H1 (cell line): ENCODE results near the gene TAF9B. TPM values are rescaled to one million over a fixed set of nuclear protein-coding genes. Genes with fewer than 3 reads are reported as not detected.

Experiments
- CTCF ChIA-PET: fragments of 300-600 bp; sonication (Branson Sonifier 250); formaldehyde crosslinking; loops from one replicate; lab custom pipeline; 2021; ENCODE audit not compliant: partially characterized antibody; lab: Charles Lee
- POLR2A ChIA-PET: fragments of 300-600 bp; sonication (Branson Sonifier 250); formaldehyde crosslinking; loops from one replicate; lab custom pipeline; 2021; ENCODE audit warnings: inconsistent platforms; ENCODE audit not compliant: partially characterized antibody; lab: Charles Lee
- DNase-seq, 2 experiments: peaks; one replicate each; pipeline versions ENCODE4 v3.0.0 to v3.0.0-alpha.2; 2010 to 2022; ENCODE audit warnings: low spot score in 2 of 2, low read depth in 1 of 2, mixed read lengths in 1 of 2
- FAIRE-seq: peaks from 2 replicates; lab custom pipeline; 2011; peaks lifted over from hg19 to GRCh38; lab: Jason Lieb, UNC
- H2AFZ ChIP-seq: 2 replicates; pipeline ENCODE4 v1.8.1; 2012; ENCODE audit warnings: low read length, inconsistent platforms
- H2AK5ac ChIP-seq: 2 replicates; pipeline ENCODE4 v1.6.1; 2013; ENCODE audit warnings: low read depth, low read length
- H2BK120ac ChIP-seq: replicated peaks from 2 replicates; pipeline ENCODE3; 2013; ENCODE audit warnings: low read depth, low read length, inconsistent platforms
- H2BK12ac ChIP-seq: 2 replicates; pipeline ENCODE4 v1.6.1; 2013; ENCODE audit warnings: low read depth, low read length
- H2BK15ac ChIP-seq: 2 replicates; pipeline ENCODE4 v1.6.1; 2013; ENCODE audit warnings: low read length
- H2BK20ac ChIP-seq: 2 replicates; pipeline ENCODE4 v1.6.1; 2013; ENCODE audit warnings: low read length
- H2BK5ac ChIP-seq: 2 replicates; pipeline ENCODE4 v1.6.1; 2013; ENCODE audit warnings: low read depth, low read length
- H3K14ac ChIP-seq: 2 replicates; pipeline ENCODE4 v1.6.1; 2013; ENCODE audit warnings: inconsistent platforms; ENCODE audit not compliant: insufficient read length
- H3K18ac ChIP-seq: 2 replicates; pipeline ENCODE4 v1.6.1; 2013; ENCODE audit warnings: low read length; ENCODE audit errors: extremely low read depth
- H3K23ac ChIP-seq: 2 replicates; pipeline ENCODE4 v1.6.1; 2013; ENCODE audit warnings: inconsistent platforms; ENCODE audit not compliant: insufficient read length
- H3K23me2 ChIP-seq: 2 replicates; pipeline ENCODE4 v1.6.1; 2013; ENCODE audit warnings: low read depth, low read length
- H3K27ac ChIP-seq: 2 replicates; pipeline ENCODE4 v1.6.1; 2011; ENCODE audit warnings: low read depth, low read length, inconsistent platforms
- H3K27me3 ChIP-seq, 4 experiments: replicated peaks in 1 of 4; 1 replicate in 1 of 4; 2 replicates in 3 of 4; pipeline versions ENCODE4 v1.6.1 to v1.8.1; 2011 to 2013; ENCODE audit warnings: low read length in 3 of 4, mild to moderate bottlenecking in 3 of 4, inconsistent platforms in 2 of 4, mixed read lengths in 2 of 4, moderate library complexity in 1 of 4; ENCODE audit not compliant: control insufficient read depth in 3 of 4, insufficient read depth in 3 of 4; ENCODE audit errors: extremely low read depth in 1 of 4
- H3K36me3 ChIP-seq, 4 experiments: 2 replicates each; pipeline versions ENCODE4 v1.6.1 to v1.8.1; 2011 to 2013; ENCODE audit warnings: mild to moderate bottlenecking in 4 of 4, low read length in 3 of 4, moderate library complexity in 2 of 4, control low read depth in 1 of 4, inconsistent platforms in 1 of 4; ENCODE audit not compliant: insufficient read depth in 4 of 4, control insufficient read depth in 2 of 4
- H3K4ac ChIP-seq: replicated peaks from 2 replicates; pipeline ENCODE3; 2013; ENCODE audit warnings: low read length, low read depth, mixed read lengths, inconsistent platforms; ENCODE audit not compliant: insufficient read length
- H3K4me1 ChIP-seq, 4 experiments: replicated peaks in 1 of 4; 1 replicate in 1 of 4; 2 replicates in 3 of 4; pipeline versions ENCODE4 v1.6.1 to v1.8.1; 2011 to 2013; ENCODE audit warnings: low read length in 3 of 4, inconsistent platforms in 2 of 4, mixed read lengths in 1 of 4; ENCODE audit not compliant: insufficient read depth in 4 of 4, control insufficient read depth in 3 of 4
- H3K4me2 ChIP-seq, 2 experiments: 2 replicates each; pipeline versions ENCODE4 v1.6.1 to v1.8.1; 2011 to 2013; ENCODE audit warnings: low read depth in 2 of 2, low read length in 2 of 2, control low read depth in 1 of 2, inconsistent platforms in 1 of 2, mild to moderate bottlenecking in 1 of 2; ENCODE audit not compliant: insufficient read depth in 1 of 2
- H3K4me3 ChIP-seq, 4 experiments: fragments of 200-600, 300-600 bp in 1 of 4; sonication (generic), shearing (Covaris generic), sonication (Bioruptor Twin) in 1 of 4; 2 replicates each; pipeline versions ENCODE4 v1.5.1 to v1.8.1; 2011 to 2016; ENCODE audit warnings: low read length in 4 of 4, low read depth in 3 of 4, control low read depth in 2 of 4, inconsistent platforms in 2 of 4, mild to moderate bottlenecking in 2 of 4, mixed read lengths in 1 of 4, moderate library complexity in 1 of 4; ENCODE audit not compliant: insufficient read depth in 2 of 4; ENCODE audit errors: extremely low read depth in 1 of 4
- H3K56ac ChIP-seq: replicated peaks from 2 replicates; pipeline ENCODE3; 2013; ENCODE audit warnings: low read depth, mild to moderate bottlenecking, mixed read lengths, low read length, inconsistent platforms; ENCODE audit not compliant: insufficient read length
- H3K79me1 ChIP-seq: 2 replicates; pipeline ENCODE4 v1.6.1; 2013; ENCODE audit warnings: low read depth, low read length, control low read depth
- H3K79me2 ChIP-seq, 2 experiments: 2 replicates each; pipeline versions ENCODE4 v1.6.1 to v1.8.1; 2012 to 2013; ENCODE audit warnings: low read length in 2 of 2, mild to moderate bottlenecking in 2 of 2, inconsistent platforms in 1 of 2; ENCODE audit not compliant: insufficient read depth in 2 of 2, control insufficient read depth in 1 of 2
- H3K9ac ChIP-seq, 4 experiments: replicated peaks in 1 of 4; 1 replicate in 1 of 4; 2 replicates in 3 of 4; pipeline versions ENCODE4 v1.6.1 to v1.8.1; 2011 to 2013; ENCODE audit warnings: low read depth in 3 of 4, low read length in 3 of 4, control low read depth in 2 of 4, mild to moderate bottlenecking in 2 of 4, moderate library complexity in 2 of 4, inconsistent platforms in 1 of 4; ENCODE audit errors: extremely low read depth in 1 of 4
- H3K9me3 ChIP-seq, 2 experiments: 2 replicates each; pipeline versions ENCODE4 v1.6.1 to v1.8.1; 2012 to 2013; ENCODE audit warnings: mild to moderate bottlenecking in 2 of 2, moderate library complexity in 2 of 2, control low read depth in 1 of 2, inconsistent platforms in 1 of 2, low read depth in 1 of 2, low read length in 1 of 2, mixed read lengths in 1 of 2; ENCODE audit not compliant: insufficient read depth in 2 of 2
- H4K20me1 ChIP-seq, 2 experiments: replicated peaks in 1 of 2; 2 replicates each; pipeline versions ENCODE3 to v1.8.1; 2011 to 2013; ENCODE audit warnings: inconsistent platforms in 2 of 2, low read length in 2 of 2, mild to moderate bottlenecking in 1 of 2; ENCODE audit not compliant: insufficient read depth in 2 of 2, control insufficient read depth in 1 of 2
- H4K5ac ChIP-seq: 2 replicates; pipeline ENCODE4 v1.6.1; 2013; ENCODE audit warnings: low read length, low read depth, mixed read lengths, inconsistent platforms; ENCODE audit not compliant: insufficient read length
- H4K8ac ChIP-seq: 2 replicates; pipeline ENCODE4 v1.8.0; 2013; ENCODE audit warnings: mild to moderate bottlenecking, moderate library complexity, low read length, inconsistent platforms; ENCODE audit not compliant: insufficient read depth; ENCODE audit errors: extremely low read depth
- H4K91ac ChIP-seq: replicated peaks from 2 replicates; pipeline ENCODE3; 2013; ENCODE audit warnings: low read length, mixed read lengths, inconsistent platforms; ENCODE audit not compliant: insufficient read length
- CEBPB ChIP-seq: IDR thresholded peaks from 2 replicates; pipeline ENCODE4 v1.6.1; 2012; ENCODE audit warnings: low read depth, low read length
- CHD1 ChIP-seq: IDR thresholded peaks from 2 replicates; pipeline ENCODE4 v1.6.1; 2012; ENCODE audit warnings: low read depth, low read length, improper control_type of control experiment
- CTCF ChIP-seq, 3 experiments: IDR thresholded peaks; 1 replicate in 2 of 3; 2 replicates in 1 of 3; pipeline versions ENCODE4 v1.5.1 to v1.6.1; 2011; ENCODE audit warnings: low read length in 3 of 3, mild to moderate bottlenecking in 3 of 3, inconsistent platforms in 2 of 3, low read depth in 1 of 3, moderate library complexity in 1 of 3; ENCODE audit not compliant: insufficient read depth in 1 of 3; ENCODE audit errors: control extremely low read depth in 1 of 3
- GABPA ChIP-seq: IDR thresholded peaks from 2 replicates; pipeline ENCODE4 v1.6.1; 2011; ENCODE audit warnings: mild to moderate bottlenecking, low read length, moderate library complexity, borderline replicate concordance; ENCODE audit not compliant: insufficient read depth
- GTF2F1 ChIP-seq: IDR thresholded peaks from 2 replicates; pipeline ENCODE4 v1.6.1; 2012; ENCODE audit warnings: low read depth, low read length, improper control_type of control experiment, borderline replicate concordance
- MAX ChIP-seq: IDR thresholded peaks from 2 replicates; pipeline ENCODE4 v1.6.1; 2012; ENCODE audit warnings: inconsistent platforms
- RFX5 ChIP-seq: IDR thresholded peaks from 2 replicates; pipeline ENCODE4 v1.6.1; 2011; ENCODE audit warnings: low read depth, low read length, improper control_type of control experiment, borderline replicate concordance
- RXRA ChIP-seq: IDR thresholded peaks from 2 replicates; pipeline ENCODE4 v1.6.1; 2011; ENCODE audit warnings: low read depth, mild to moderate bottlenecking, low read length, moderate library complexity; ENCODE audit not compliant: insufficient read depth
- SP2 ChIP-seq: IDR thresholded peaks from 2 replicates; pipeline ENCODE4 v1.6.1; 2012; ENCODE audit warnings: mild to moderate bottlenecking, low read length, inconsistent platforms
- SRF ChIP-seq: IDR thresholded peaks from 2 replicates; pipeline ENCODE4 v1.6.1; 2011; ENCODE audit warnings: mild to moderate bottlenecking, low read depth, low read length, moderate library complexity
- SUZ12 ChIP-seq: fragments of 200-600 bp; sonication (generic); IDR thresholded peaks from 2 replicates; pipeline ENCODE4 v1.6.1; 2012; ENCODE audit warnings: mild to moderate bottlenecking, inconsistent platforms, low read length, moderate library complexity, mixed read lengths
- WGBS, 2 experiments: shearing (Covaris generic) in 1 of 2; methylation state at CpG; one replicate each; pipeline versions ENCODE4 v1.1.6 to v1.1.7; 2013 to 2015; ENCODE audit warnings: low lambda C conversion rate in 2 of 2, mixed read lengths in 2 of 2, inconsistent platforms in 1 of 2, low coverage in 1 of 2, missing lambda C conversion rate in 1 of 2; ENCODE audit not compliant: insufficient replicate concordance in 2 of 2, insufficient coverage in 1 of 2, insufficient read length in 1 of 2; ENCODE audit errors: extremely low coverage in 1 of 2, missing lambda C conversion rate in 1 of 2; 5-methylcytosine and 5-hydroxymethylcytosine counted together
- polyA plus RNA-seq, 7 experiments: library from polyadenylated mRNA; depleted of rRNA in 3 of 7; stranded (reverse) in 5 of 7; unstranded in 2 of 7; fragments of >200 nt in 5 of 7; fragments of 200-250 nt in 2 of 7; gene quantifications; 1 replicate in 5 of 7; 2 replicates in 1 of 7; 4 replicates in 1 of 7; pipeline versions ENCODE4 v1.2.1 to v1.2.3, GENCODE V29; 2011 to 2013; ENCODE audit warnings: missing spikeins in 2 of 7, mixed read lengths in 2 of 7
- total RNA-seq: library from RNA; stranded (reverse); fragmentation: NEBNext Ultra II Directional; extraction: Animal tissue kit (Norgen Biotek cat#: 25700); gene quantifications from 2 replicates; pipeline ENCODE4 v1.2.1, GENCODE V29; 2021

Gene TAF9B
- total and polyA plus RNA-seq, 2 of the 8 experiments (the other 6 are each of a cell fraction or from before 2014, with no cell fraction given), result 23.8 to 42.8 TPM

- WGBS, 2 experiments, result 100% methylated on average over 2 of the region's 2 CpGs; no CpG with 5 or more reads in 1 of the 2 experiments
- Histone ChIP-seq H2BK15ac (no peak overlapping the region), H2BK5ac (no peak overlapping the region), H2BK120ac (no peak overlapping the region), H3K79me2 (peaks cover 35 to 97% of the 10 kb centered on the region in 2 experiments), H4K20me1 (peaks cover 10 to 24% of the 10 kb centered on the region in 2 experiments), H4K8ac (no peak overlapping the region), H3K56ac (no peak overlapping the region), H2BK20ac (no peak overlapping the region), H3K4me1 (no peaks in the 10 kb centered on the region; a peak in 1 of 7 replicates), H3K14ac (no peak overlapping the region), H3K27me3 (no peaks in the 10 kb centered on the region), H3K23ac (no peak overlapping the region), H2AK5ac (no peak overlapping the region), H3K4me2 (no peak overlapping the region; a peak in 1 of 4 replicates), H2AFZ (no peak overlapping the region), H3K36me3 (peaks cover 2 to 63% (median 17%) of the 10 kb centered on the region in 4 experiments; a peak in 6 of 8 replicates), H3K4ac (no peak overlapping the region), H3K79me1 (no peaks in the 10 kb centered on the region), H3K9ac (no peak overlapping the region), H3K9me3 (no peaks in the 10 kb centered on the region), H3K23me2 (peaks cover 3% of the 10 kb centered on the region), H4K5ac (no peak overlapping the region), H3K4me3 (no peak overlapping the region; a peak in 1 of 8 replicates), H3K27ac (no peak overlapping the region), H2BK12ac (no peak overlapping the region), H4K91ac (no peak overlapping the region), H3K18ac (no peak overlapping the region)
- DNase-seq, result no peak
- ChIA-PET CTCF (interaction anchor here (0.6 kb wide), 1 partner anchor 423 kb away, joined by 3 read pairs; no protein-coding TSS in a partner anchor), POLR2A (interaction anchor here (0.6 to 0.8 kb wide), 2 partner anchors 8 to 352 kb away, joined by 3 to 5 read pairs; no protein-coding TSS in a partner anchor)
- FAIRE-seq, result no peak
- no peak for TF ChIP-seq GABPA
- TF ChIP-seq MAX, result no peak
- TF ChIP-seq RFX5, result no peak
- no peak for TF ChIP-seq CEBPB
- no peak for TF ChIP-seq SP2
- TF ChIP-seq GTF2F1, result no peak
- TF ChIP-seq SUZ12, result no peak
- no peak for TF ChIP-seq SRF
- TF ChIP-seq RXRA, result no peak
- no peak for TF ChIP-seq CHD1
- no peak for TF ChIP-seq CTCF (IDR thresholded peaks at IDR 0.05; ENCODE audit: control extremely low read depth in 1 of 3, insufficient read depth in 1 of 3, low read depth in 1 of 3, low read length in 3 of 3)
Observed at GRCh38 chrX:78109458-78109857, 30.0 kb downstream of the TAF9B start.
